ENCODE results near the gene MRPL58. TPM values are rescaled to one million over a fixed set of nuclear protein-coding genes. Genes with fewer than 3 reads are reported as not detected.

MRPL58 gene
- total RNA-seq, 1 donor = 31.4 TPM

- no peak for DNase-seq (ENCODE audit: low read depth)
- no peak for TF ChIP-seq CTCF (IDR thresholded peaks at IDR 0.05; ENCODE audit: insufficient read depth, low read length)
- H3K4me3 ChIP-seq (ENCODE audit: low read depth, low read length) = no peak overlapping the region
These were observed 53.2 kb downstream of the MRPL58 start for GRCh38 chr17:75065562-75066151.

GRCh38 chr17:75067856-75068255, 55.4 kb downstream of the MRPL58 start:
- no peak for TF ChIP-seq CTCF (IDR thresholded peaks at IDR 0.05; ENCODE audit: insufficient read depth, low read length)
- no peak for DNase-seq (ENCODE audit: low read depth)
- H3K4me3 ChIP-seq (ENCODE audit: low read depth, low read length) = no peak overlapping the region

GRCh38 chr17:75068750-75069149, 56.3 kb downstream of the MRPL58 start:
- no peak overlapping the region for H3K4me3 ChIP-seq (ENCODE audit: low read depth, low read length)
- TF ChIP-seq CTCF (IDR thresholded peaks at IDR 0.05; ENCODE audit: insufficient read depth, low read length) = no peak
- DNase-seq (ENCODE audit: low read depth) = no peak

- peak; percentile 40 for DNase-seq (ENCODE audit: low read depth)
- peak; percentile 47 for TF ChIP-seq CTCF (IDR thresholded peaks at IDR 0.05; ENCODE audit: insufficient read depth, low read length)
- H3K4me3 ChIP-seq (ENCODE audit: low read depth, low read length) = no peak overlapping the region
These were observed 57.3 kb downstream of the MRPL58 start for GRCh38 chr17:75069783-75070182.

Small RNAs within 50 kb of the gene (small RNA-seq; reads per million reads assigned to genes)
- not detected for gene AC111186.1
- gene RN7SL573P = not detected
- not detected for gene RNU6-362P

Other genes starting within 250 kb of the MRPL58 start
- gene NAT9, start 236.3 kb upstream of the MRPL58 start, total RNA-seq (ENCODE audit: low replicate concordance) = 20.2 and 26.5 TPM in 2 replicates
- gene GRIN2C, start 152.8 kb upstream of the MRPL58 start, total RNA-seq (ENCODE audit: low replicate concordance) = under 0.01 TPM in 1 of 2 replicates, not detected in the other
- gene FDXR, start 139.7 kb upstream of the MRPL58 start, total RNA-seq (ENCODE audit: low replicate concordance) = 14.7 and 113 TPM in 2 replicates
- gene FADS6, start 119.0 kb upstream of the MRPL58 start, total RNA-seq (ENCODE audit: low replicate concordance) = not detected in 2 replicates
- gene USH1G, start 89.4 kb upstream of the MRPL58 start, total RNA-seq (ENCODE audit: low replicate concordance) = 0.49 TPM in 1 of 2 replicates, not detected in the other
- gene OTOP2, start 88.4 kb upstream of the MRPL58 start, total RNA-seq (ENCODE audit: low replicate concordance) = not detected in 2 replicates
- gene OTOP3, start 76.8 kb upstream of the MRPL58 start, total RNA-seq (ENCODE audit: low replicate concordance) = not detected in 2 replicates
- 0.33 and 0.90 TPM in 2 replicates for gene HID1, start 39.9 kb upstream of the MRPL58 start, total RNA-seq (ENCODE audit: low replicate concordance)
- gene CDR2L, start 25.0 kb upstream of the MRPL58 start, total RNA-seq (ENCODE audit: low replicate concordance) = 11.8 and 15.3 TPM in 2 replicates
- 513 and 829 TPM in 2 replicates for gene ATP5PD, start 34.3 kb downstream of the MRPL58 start, total RNA-seq (ENCODE audit: low replicate concordance)
- 20.2 and 34.2 TPM in 2 replicates for gene KCTD2, start 34.6 kb downstream of the MRPL58 start, total RNA-seq (ENCODE audit: low replicate concordance)
- gene SLC16A5, start 75.3 kb downstream of the MRPL58 start, total RNA-seq (ENCODE audit: low replicate concordance) = 2.8 and 4.4 TPM in 2 replicates
- gene ARMC7, start 97.3 kb downstream of the MRPL58 start, total RNA-seq (ENCODE audit: low replicate concordance) = 3.4 and 3.9 TPM in 2 replicates
- 39.8 and 45.2 TPM in 2 replicates for gene NT5C, start 119.1 kb downstream of the MRPL58 start, total RNA-seq (ENCODE audit: low replicate concordance)
- 71.1 and 79.6 TPM in 2 replicates for gene JPT1, start 141.8 kb downstream of the MRPL58 start, total RNA-seq (ENCODE audit: low replicate concordance)
- 89.9 and 129 TPM in 2 replicates for gene SUMO2, start 170.3 kb downstream of the MRPL58 start, total RNA-seq (ENCODE audit: low replicate concordance)
- 33.9 and 41.5 TPM in 2 replicates for gene NUP85, start 193.0 kb downstream of the MRPL58 start, total RNA-seq (ENCODE audit: low replicate concordance)
- 8.7 and 14.0 TPM in 2 replicates for gene GGA3, start 248.9 kb downstream of the MRPL58 start, total RNA-seq (ENCODE audit: low replicate concordance)
- gene MRPS7, start 249.2 kb downstream of the MRPL58 start, total RNA-seq (ENCODE audit: low replicate concordance) = 31.0 and 83.6 TPM in 2 replicates